ENCODE measurements around the gene ANO6.

DNA sequence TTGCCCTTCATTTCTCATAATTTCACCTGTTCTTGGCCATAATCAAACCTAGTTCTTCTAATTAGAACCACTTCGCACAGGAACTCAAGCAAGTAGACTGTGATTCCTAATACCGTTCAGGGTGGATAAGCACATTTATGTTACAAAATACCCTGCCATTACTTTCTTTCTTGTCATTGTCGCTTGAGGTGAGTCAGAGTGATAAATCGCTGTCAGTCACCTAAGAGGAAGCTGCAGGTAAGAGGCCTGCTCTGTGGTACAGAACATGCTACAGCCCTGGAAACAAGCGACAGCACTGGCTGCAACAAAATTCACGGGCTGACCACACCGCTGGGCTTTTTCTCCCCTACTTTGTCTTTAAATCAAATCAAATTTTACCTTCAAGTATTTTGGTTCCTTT lies 218.2 kb downstream of the ANO6 start:
- TF ChIP-seq, protein P1, sequence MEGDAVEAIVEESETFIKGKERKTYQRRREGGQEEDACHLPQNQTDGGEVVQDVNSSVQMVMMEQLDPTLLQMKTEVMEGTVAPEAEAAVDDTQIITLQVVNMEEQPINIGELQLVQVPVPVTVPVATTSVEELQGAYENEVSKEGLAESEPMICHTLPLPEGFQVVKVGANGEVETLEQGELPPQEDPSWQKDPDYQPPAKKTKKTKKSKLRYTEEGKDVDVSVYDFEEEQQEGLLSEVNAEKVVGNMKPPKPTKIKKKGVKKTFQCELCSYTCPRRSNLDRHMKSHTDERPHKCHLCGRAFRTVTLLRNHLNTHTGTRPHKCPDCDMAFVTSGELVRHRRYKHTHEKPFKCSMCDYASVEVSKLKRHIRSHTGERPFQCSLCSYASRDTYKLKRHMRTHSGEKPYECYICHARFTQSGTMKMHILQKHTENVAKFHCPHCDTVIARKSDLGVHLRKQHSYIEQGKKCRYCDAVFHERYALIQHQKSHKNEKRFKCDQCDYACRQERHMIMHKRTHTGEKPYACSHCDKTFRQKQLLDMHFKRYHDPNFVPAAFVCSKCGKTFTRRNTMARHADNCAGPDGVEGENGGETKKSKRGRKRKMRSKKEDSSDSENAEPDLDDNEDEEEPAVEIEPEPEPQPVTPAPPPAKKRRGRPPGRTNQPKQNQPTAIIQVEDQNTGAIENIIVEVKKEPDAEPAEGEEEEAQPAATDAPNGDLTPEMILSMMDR (IDR thresholded peaks at IDR 0.05): no peak
- TF ChIP-seq EP300 (IDR thresholded peaks at IDR 0.05; ENCODE audit: low read depth) (no peak), POLR2AphosphoS5 (IDR thresholded peaks at IDR 0.05) (no peak), POLR2A (IDR thresholded peaks at IDR 0.05) (no peak)
